ENCODE results near the gene PTBP1. TPM values are rescaled to one million over a fixed set of nuclear protein-coding genes. Genes with fewer than 3 reads are reported as not detected.

PTBP1 gene
- total RNA-seq, 4 donors from 2014 or later, result 45.0 to 278 (median 106) TPM

DNA sequence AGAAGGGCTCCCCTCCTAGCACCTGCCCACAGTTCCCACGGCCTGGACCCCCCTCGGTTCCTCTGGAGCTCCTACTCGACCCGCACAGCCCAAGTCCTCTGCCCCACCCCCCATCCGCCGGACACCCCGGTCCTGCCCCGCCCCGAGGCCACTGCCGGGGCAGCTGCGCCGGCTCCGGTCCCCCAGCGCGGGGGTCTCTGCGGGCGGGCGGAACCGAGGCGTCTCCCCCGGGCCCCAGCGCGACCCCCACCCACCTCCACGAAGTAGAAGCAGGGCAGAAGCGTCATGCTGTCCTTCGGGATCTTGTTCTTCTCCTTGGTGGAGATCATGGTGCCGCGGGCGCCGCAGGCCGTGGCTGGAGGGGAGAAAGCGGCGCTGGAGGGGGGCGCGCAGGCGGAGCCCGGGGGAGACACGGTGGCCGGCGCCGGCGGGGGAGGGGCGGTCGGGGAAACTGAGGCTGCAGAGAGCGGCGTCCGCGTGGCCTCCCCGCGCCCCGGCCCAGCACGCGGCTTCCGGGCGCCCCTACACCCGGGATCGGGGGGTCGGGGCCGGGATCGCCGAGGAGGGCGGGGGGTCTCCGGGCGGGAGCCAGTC lies 24.1 kb downstream of the PTBP1 start:
- TF ChIP-seq, protein P1, sequence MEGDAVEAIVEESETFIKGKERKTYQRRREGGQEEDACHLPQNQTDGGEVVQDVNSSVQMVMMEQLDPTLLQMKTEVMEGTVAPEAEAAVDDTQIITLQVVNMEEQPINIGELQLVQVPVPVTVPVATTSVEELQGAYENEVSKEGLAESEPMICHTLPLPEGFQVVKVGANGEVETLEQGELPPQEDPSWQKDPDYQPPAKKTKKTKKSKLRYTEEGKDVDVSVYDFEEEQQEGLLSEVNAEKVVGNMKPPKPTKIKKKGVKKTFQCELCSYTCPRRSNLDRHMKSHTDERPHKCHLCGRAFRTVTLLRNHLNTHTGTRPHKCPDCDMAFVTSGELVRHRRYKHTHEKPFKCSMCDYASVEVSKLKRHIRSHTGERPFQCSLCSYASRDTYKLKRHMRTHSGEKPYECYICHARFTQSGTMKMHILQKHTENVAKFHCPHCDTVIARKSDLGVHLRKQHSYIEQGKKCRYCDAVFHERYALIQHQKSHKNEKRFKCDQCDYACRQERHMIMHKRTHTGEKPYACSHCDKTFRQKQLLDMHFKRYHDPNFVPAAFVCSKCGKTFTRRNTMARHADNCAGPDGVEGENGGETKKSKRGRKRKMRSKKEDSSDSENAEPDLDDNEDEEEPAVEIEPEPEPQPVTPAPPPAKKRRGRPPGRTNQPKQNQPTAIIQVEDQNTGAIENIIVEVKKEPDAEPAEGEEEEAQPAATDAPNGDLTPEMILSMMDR (IDR thresholded peaks at IDR 0.05), result no peak
- no peak for TF ChIP-seq POLR2A (IDR thresholded peaks at IDR 0.05)
- no peaks in the 10 kb centered on the region for H3K9me3 ChIP-seq
- no peaks in the 10 kb centered on the region for H3K36me3 ChIP-seq
- DNase-seq, result no peak
- H3K4me3 ChIP-seq, result peak overlapping the region in 1 of 2 donors; percentile 19
- intact Hi-C loops (cut with DNase I; ENCODE audit: low total_unique reads), result no loop called here
- no peak overlapping the region for H3K27ac ChIP-seq
- peaks cover 5 to 11% of the 10 kb centered on the region in 2 donors for H3K27me3 ChIP-seq
- peaks cover 0 to 14% of the 10 kb centered on the region in 2 donors for H3K4me1 ChIP-seq

DNA sequence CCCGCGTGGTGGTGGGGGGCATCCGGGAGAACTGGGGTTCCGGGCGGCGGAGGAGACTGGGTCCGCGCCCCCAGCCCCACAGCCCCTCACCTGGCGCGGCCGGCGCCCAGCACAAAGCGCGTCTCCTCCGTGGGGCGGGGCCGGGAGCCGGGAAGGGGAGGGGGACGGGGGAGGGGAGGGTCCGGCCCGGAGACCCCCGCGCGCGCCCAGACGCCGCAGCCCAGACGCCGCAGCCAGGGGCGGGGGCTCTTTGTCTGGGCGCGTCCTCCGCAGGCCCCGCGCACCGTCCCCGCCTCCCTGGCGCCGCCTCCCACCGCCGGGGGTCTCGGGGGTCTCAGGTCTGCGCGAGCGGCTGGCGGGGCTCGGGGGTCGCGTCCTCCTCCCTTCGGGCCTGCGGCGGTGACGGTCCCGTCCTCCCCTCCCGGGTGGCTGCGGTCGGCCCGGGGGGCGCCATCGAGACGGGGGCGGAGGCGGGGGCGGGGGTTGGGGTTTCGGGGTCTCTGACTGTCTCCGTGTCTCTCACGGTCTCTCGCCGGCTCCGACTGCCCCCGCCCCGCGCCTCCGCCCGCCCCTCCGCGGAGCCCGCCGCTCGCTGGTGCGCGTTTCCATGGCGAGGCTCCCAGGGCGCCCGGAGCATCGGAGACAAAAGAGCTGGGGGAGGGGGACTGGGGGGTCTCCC lies 24.7 kb downstream of the PTBP1 start, which contains the start of gene PLPPR3:
Gene PLPPR3 (minus strand): TSS at position 131 of the 679 bp plus-strand sequence. CDS start 396 bp downstream, outside the sequence.
- no peak for DNase-seq
- Histone ChIP-seq H3K4me1 (peaks cover 0 to 14% of the 10 kb centered on the region in 2 donors), H3K9me3 (no peaks in the 10 kb centered on the region), H3K27ac (no peak within 1 kb of the TSS), H3K4me3 (peak within 1 kb of the TSS in 1 of 2 donors; percentile 19), H3K27me3 (peaks cover 5 to 11% of the 10 kb centered on the region in 2 donors), H3K36me3 (no peaks in the 10 kb centered on the region)
- intact Hi-C loops (cut with DNase I; ENCODE audit: low total_unique reads), result no loop called here
- TF ChIP-seq POLR2A (IDR thresholded peaks at IDR 0.05), result no peak
- TF ChIP-seq, protein P1 (IDR thresholded peaks at IDR 0.05), result no peak

DNA sequence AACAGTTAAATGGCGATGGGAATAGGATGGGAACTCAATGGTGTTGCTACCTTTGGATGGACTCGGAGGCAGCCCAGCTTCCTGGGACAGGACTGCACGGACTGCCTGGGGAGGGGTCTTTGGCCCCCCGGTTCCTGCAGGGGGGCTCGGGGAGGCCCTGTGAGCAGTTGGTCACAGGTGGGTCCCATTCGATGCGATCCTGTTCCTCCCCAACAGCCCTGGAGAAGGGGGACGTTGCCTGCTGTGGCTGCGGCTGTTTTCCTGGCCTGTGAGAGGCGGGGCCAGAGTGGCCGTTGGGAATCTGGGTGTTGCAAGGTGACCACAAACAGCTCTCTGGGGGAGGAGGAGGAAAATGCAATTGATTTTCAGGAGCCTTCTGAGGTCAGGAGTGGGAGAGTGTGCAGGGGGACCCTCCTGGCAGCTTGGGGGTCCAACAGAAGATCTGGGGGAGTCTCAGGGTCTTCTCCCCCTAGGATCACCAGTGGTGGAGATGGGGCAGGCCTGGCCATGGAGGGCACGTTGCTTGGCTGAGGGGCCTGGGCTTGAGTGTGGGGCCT lies 26.4 kb downstream of the PTBP1 start:
- no peak overlapping the region for H3K4me3 ChIP-seq
- DNase-seq, result no peak
- peaks cover 5 to 11% of the 10 kb centered on the region in 2 donors for H3K27me3 ChIP-seq
- no peaks in the 10 kb centered on the region for H3K9me3 ChIP-seq
- intact Hi-C loops (cut with DNase I; ENCODE audit: low total_unique reads), result no loop called here
- no peak for TF ChIP-seq POLR2A (IDR thresholded peaks at IDR 0.05)
- TF ChIP-seq, protein P1 (IDR thresholded peaks at IDR 0.05), result no peak
- no peak overlapping the region for H3K27ac ChIP-seq
- H3K4me1 ChIP-seq, result peaks cover 0 to 14% of the 10 kb centered on the region in 2 donors
- no peaks in the 10 kb centered on the region for H3K36me3 ChIP-seq

DNA sequence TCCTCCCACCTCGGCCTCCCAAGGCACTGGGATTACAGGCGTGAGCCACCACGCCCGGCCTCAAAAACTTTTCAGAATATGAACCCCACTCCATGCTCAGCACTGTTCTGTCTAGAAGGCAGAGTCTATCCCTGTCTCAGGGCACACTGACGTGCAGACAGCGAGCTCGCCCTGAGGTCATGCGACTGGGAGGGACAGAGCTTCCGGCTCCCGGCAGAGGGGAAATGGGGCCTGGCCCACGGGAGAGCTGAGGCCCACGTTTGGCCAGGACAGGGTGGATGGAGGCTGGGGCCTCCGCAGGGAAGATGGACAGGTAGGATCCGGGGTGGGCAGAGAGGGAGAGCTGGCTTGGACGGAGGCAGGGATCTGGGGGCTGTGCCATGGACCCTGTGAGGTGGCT lies 27.6 kb downstream of the PTBP1 start:
- intact Hi-C loops (cut with DNase I; ENCODE audit: low total_unique reads), result no loop called here
- H3K4me3 ChIP-seq, result no peak overlapping the region

More for the DNA sequence above, 27.6 kb downstream of the PTBP1 start:
- Histone ChIP-seq H3K9me3 (no peaks in the 10 kb centered on the region), H3K27me3 (peaks cover 5 to 11% of the 10 kb centered on the region in 2 donors), H3K4me1 (peaks cover 0 to 14% of the 10 kb centered on the region in 2 donors), H3K27ac (no peak overlapping the region), H3K36me3 (no peaks in the 10 kb centered on the region)
- DNase-seq, result no peak
- TF ChIP-seq POLR2A (IDR thresholded peaks at IDR 0.05), result no peak
- TF ChIP-seq, protein P1 (IDR thresholded peaks at IDR 0.05), result no peak
